WTC11 (cell line): Measurements from ENCODE around the gene ARAP2.

Experiments used
- ATF1 ChIP-seq: sonication (generic); formaldehyde crosslinking; IDR thresholded peaks from 2 replicates; pipeline ENCODE4 v1.8.1; 2023; ENCODE audit warnings: mild to moderate bottlenecking, moderate library complexity, missing genetic modification reagents
- CTCF ChIP-seq: fragments of 200-600 bp; IDR thresholded peaks from 2 replicates; pipeline ENCODE4 v1.8.0; 2022; ENCODE audit warnings: antibody characterized with exemption
- E2F1 ChIP-seq: sonication (generic); formaldehyde crosslinking; IDR thresholded peaks from 2 replicates; pipeline ENCODE4 v1.8.0; 2022; ENCODE audit warnings: mild to moderate bottlenecking, missing genetic modification reagents
- ELF4 ChIP-seq: sonication (generic); formaldehyde crosslinking; IDR thresholded peaks from 2 replicates; pipeline ENCODE4 v1.8.1; 2022; ENCODE audit warnings: low read depth, mild to moderate bottlenecking, moderate library complexity, missing genetic modification reagents
- FOXK1 ChIP-seq: sonication (generic); formaldehyde crosslinking; IDR thresholded peaks from 2 replicates; pipeline ENCODE4 v1.8.0; 2022; ENCODE audit warnings: mild to moderate bottlenecking, moderate library complexity, missing genetic modification reagents
- HMGXB4 ChIP-seq: sonication (generic); formaldehyde crosslinking; IDR thresholded peaks from 2 replicates; pipeline ENCODE4 v1.8.1; 2023; ENCODE audit warnings: mild to moderate bottlenecking, moderate library complexity, missing genetic modification reagents
- KAT7 ChIP-seq: sonication (generic); formaldehyde crosslinking; IDR thresholded peaks from 2 replicates; pipeline ENCODE4 v1.8.1; 2023; ENCODE audit warnings: missing genetic modification reagents, mild to moderate bottlenecking, borderline replicate concordance
- NFYB ChIP-seq: sonication (generic); formaldehyde crosslinking; conservative IDR thresholded peaks from 2 replicates; pipeline ENCODE4 v1.8.0; 2022; ENCODE audit warnings: low read depth, missing genetic modification reagents
- RELA ChIP-seq: sonication (generic); formaldehyde crosslinking; IDR thresholded peaks from 2 replicates; pipeline ENCODE4 v1.8.1; 2022; ENCODE audit warnings: missing genetic modification reagents, mild to moderate bottlenecking, borderline replicate concordance
- SMAD3 ChIP-seq: sonication (generic); formaldehyde crosslinking; IDR thresholded peaks from 2 replicates; pipeline ENCODE4 v1.8.0; 2022; ENCODE audit warnings: missing genetic modification reagents, mild to moderate bottlenecking, borderline replicate concordance
- TCF7 ChIP-seq: sonication (generic); formaldehyde crosslinking; IDR thresholded peaks from 2 replicates; pipeline ENCODE4 v1.8.0; 2022; ENCODE audit warnings: mild to moderate bottlenecking, low read depth, missing genetic modification reagents, moderate library complexity
- ZBTB21 ChIP-seq: sonication (generic); formaldehyde crosslinking; IDR thresholded peaks from 2 replicates; pipeline ENCODE4 v1.8.1; 2023; ENCODE audit warnings: mild to moderate bottlenecking, missing genetic modification reagents, borderline replicate concordance

- TF ChIP-seq E2F1 (CRISPR knock-in tag) (no peak), ELF4 (CRISPR knock-in tag) (no peak), KAT7 (CRISPR knock-in tag) (no peak), ATF1 (CRISPR knock-in tag) (no peak), SMAD3 (CRISPR knock-in tag) (no peak), HMGXB4 (CRISPR knock-in tag) (no peak), CTCF (no peak), NFYB (no peak), FOXK1 (CRISPR knock-in tag) (no peak), TCF7 (CRISPR knock-in tag) (no peak), RELA (CRISPR knock-in tag) (no peak), ZBTB21 (CRISPR knock-in tag) (no peak)
Observed at GRCh38 chr4:36255577-36255976, 11.3 kb upstream of the ARAP2 start.
